ENCODE results near the gene MYO5A. TPM values are rescaled to one million over a fixed set of nuclear protein-coding genes. Genes with fewer than 3 reads are reported as not detected.
"Not testable (repeated sequence)": the region's sequence is repeated elsewhere in the genome, so short reads cannot be mapped to it uniquely, and the experiment has no call there.

Gene MYO5A
- total RNA-seq, 4 donors from 2014 or later, result 5.8 to 51.2 (median 10.2) TPM

GRCh38 chr15:52493968-52494367, 34.7 kb downstream of the MYO5A start:
- Histone ChIP-seq H3K4me1 (peaks cover 4 to 19% of the 10 kb centered on the region in 2 donors), H3K4me3 (no peak overlapping the region), H3K36me3 (no peaks in the 10 kb centered on the region), H3K27me3 (no peaks in the 10 kb centered on the region), H3K27ac (no peak overlapping the region), H3K9me3 (no peaks in the 10 kb centered on the region)
- intact Hi-C loops (cut with DNase I; ENCODE audit: low total_unique reads), result no loop called here
- TF ChIP-seq POLR2A (IDR thresholded peaks at IDR 0.05), result no peak
- TF ChIP-seq, protein P1, sequence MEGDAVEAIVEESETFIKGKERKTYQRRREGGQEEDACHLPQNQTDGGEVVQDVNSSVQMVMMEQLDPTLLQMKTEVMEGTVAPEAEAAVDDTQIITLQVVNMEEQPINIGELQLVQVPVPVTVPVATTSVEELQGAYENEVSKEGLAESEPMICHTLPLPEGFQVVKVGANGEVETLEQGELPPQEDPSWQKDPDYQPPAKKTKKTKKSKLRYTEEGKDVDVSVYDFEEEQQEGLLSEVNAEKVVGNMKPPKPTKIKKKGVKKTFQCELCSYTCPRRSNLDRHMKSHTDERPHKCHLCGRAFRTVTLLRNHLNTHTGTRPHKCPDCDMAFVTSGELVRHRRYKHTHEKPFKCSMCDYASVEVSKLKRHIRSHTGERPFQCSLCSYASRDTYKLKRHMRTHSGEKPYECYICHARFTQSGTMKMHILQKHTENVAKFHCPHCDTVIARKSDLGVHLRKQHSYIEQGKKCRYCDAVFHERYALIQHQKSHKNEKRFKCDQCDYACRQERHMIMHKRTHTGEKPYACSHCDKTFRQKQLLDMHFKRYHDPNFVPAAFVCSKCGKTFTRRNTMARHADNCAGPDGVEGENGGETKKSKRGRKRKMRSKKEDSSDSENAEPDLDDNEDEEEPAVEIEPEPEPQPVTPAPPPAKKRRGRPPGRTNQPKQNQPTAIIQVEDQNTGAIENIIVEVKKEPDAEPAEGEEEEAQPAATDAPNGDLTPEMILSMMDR (IDR thresholded peaks at IDR 0.05 in 4 of 5, conservative IDR thresholded peaks at IDR 0.05 in 1 of 5), result no peak
- in situ Hi-C loops (cut with MboI; ENCODE audit: low sequenced_read_pairs in 4 of 4), result no loop called here
- no peak for DNase-seq
- no peak for ATAC-seq

- H3K9me3 ChIP-seq, result no peaks in the 10 kb centered on the region
- TF ChIP-seq, protein P1 (IDR thresholded peaks at IDR 0.05 in 4 of 5, conservative IDR thresholded peaks at IDR 0.05 in 1 of 5), result no peak
- no peak for TF ChIP-seq POLR2A (IDR thresholded peaks at IDR 0.05)
- ATAC-seq (no peak), DNase-seq (no peak)
- intact Hi-C loops (cut with DNase I; ENCODE audit: low total_unique reads) (no loop called here), in situ Hi-C loops (cut with MboI; ENCODE audit: low sequenced_read_pairs in 4 of 4) (no loop called here)
- no peaks in the 10 kb centered on the region for H3K36me3 ChIP-seq
- peaks cover 8 to 19% of the 10 kb centered on the region in 2 donors for H3K4me1 ChIP-seq
- H3K27ac ChIP-seq, result no peak overlapping the region
- no peak overlapping the region for H3K4me3 ChIP-seq
- H3K27me3 ChIP-seq, result no peaks in the 10 kb centered on the region
Observed at GRCh38 chr15:52492132-52492531, 36.5 kb downstream of the MYO5A start.

GRCh38 chr15:52491472-52491871, 37.2 kb downstream of the MYO5A start:
- DNase-seq (no peak), ATAC-seq (no peak)
- no peaks in the 10 kb centered on the region for H3K9me3 ChIP-seq
- in situ Hi-C loops (cut with MboI; ENCODE audit: low sequenced_read_pairs in 4 of 4), result no loop called here
- H3K4me1 ChIP-seq, result peaks cover 10 to 21% of the 10 kb centered on the region in 2 donors
- H3K4me3 ChIP-seq, result no peak overlapping the region
- no peak for TF ChIP-seq POLR2A (IDR thresholded peaks at IDR 0.05)
- TF ChIP-seq, protein P1 (IDR thresholded peaks at IDR 0.05 in 4 of 5, conservative IDR thresholded peaks at IDR 0.05 in 1 of 5), result no peak
- H3K36me3 ChIP-seq, result no peaks in the 10 kb centered on the region
- H3K27me3 ChIP-seq, result no peaks in the 10 kb centered on the region
- H3K27ac ChIP-seq, result no peak overlapping the region
- intact Hi-C loops (cut with DNase I; ENCODE audit: low total_unique reads), result no loop called here

GRCh38 chr15:52489430-52489829, 39.2 kb downstream of the MYO5A start:
- H3K27ac ChIP-seq; H3K36me3 ChIP-seq; intact Hi-C loops (cut with DNase I; ENCODE audit: low total_unique reads); DNase-seq; H3K4me3 ChIP-seq; H3K9me3 ChIP-seq; ATAC-seq; H3K27me3 ChIP-seq; in situ Hi-C loops (cut with MboI; ENCODE audit: low sequenced_read_pairs in 4 of 4): not testable (repeated sequence)
- H3K4me1 ChIP-seq, result peaks cover 18 to 29% of the 10 kb centered on the region in 2 donors

DNA sequence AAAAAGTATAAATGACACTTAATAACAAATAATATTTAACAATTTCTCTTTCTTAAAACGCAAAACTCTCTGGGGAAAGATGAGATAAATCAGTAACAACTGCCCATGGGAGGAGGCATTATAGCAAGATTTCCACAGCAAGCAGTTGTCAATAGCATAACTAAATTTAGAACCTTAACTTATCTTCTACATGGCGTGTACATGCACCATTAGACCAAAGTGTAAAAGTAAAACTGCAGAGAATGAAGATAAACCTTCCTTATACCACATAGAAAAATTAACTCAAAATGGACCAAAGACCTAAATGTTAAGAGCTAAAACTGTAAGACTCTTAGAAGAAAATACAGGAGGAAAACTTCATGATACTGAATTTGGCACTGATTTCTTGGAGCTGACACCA, 39.9 kb downstream of the MYO5A start:
- Histone ChIP-seq H3K4me1 (peaks cover 21 to 32% of the 10 kb centered on the region in 2 donors), H3K27ac (no peak overlapping the region), H3K36me3 (no peaks in the 10 kb centered on the region), H3K9me3 (no peaks in the 10 kb centered on the region), H3K4me3 (no peak overlapping the region), H3K27me3 (no peaks in the 10 kb centered on the region)
- intact Hi-C loops (cut with DNase I; ENCODE audit: low total_unique reads), result no loop called here
- TF ChIP-seq, protein P1 (IDR thresholded peaks at IDR 0.05 in 4 of 5, conservative IDR thresholded peaks at IDR 0.05 in 1 of 5), result no peak
- no peak for TF ChIP-seq POLR2A (IDR thresholded peaks at IDR 0.05)
- ATAC-seq, result no peak
- DNase-seq, result no peak
- in situ Hi-C loops (cut with MboI; ENCODE audit: low sequenced_read_pairs in 4 of 4), result no loop called here

Measured in gastrocnemius medialis (tissue), 4 donors.